Measurements from ENCODE around the gene ASCL2. TPM values are rescaled to one million over a fixed set of nuclear protein-coding genes. Genes with fewer than 3 reads are reported as not detected.

The ASCL2 gene
- total RNA-seq, 1 experiment from 2014 or later, result 32.5 TPM

DNA sequence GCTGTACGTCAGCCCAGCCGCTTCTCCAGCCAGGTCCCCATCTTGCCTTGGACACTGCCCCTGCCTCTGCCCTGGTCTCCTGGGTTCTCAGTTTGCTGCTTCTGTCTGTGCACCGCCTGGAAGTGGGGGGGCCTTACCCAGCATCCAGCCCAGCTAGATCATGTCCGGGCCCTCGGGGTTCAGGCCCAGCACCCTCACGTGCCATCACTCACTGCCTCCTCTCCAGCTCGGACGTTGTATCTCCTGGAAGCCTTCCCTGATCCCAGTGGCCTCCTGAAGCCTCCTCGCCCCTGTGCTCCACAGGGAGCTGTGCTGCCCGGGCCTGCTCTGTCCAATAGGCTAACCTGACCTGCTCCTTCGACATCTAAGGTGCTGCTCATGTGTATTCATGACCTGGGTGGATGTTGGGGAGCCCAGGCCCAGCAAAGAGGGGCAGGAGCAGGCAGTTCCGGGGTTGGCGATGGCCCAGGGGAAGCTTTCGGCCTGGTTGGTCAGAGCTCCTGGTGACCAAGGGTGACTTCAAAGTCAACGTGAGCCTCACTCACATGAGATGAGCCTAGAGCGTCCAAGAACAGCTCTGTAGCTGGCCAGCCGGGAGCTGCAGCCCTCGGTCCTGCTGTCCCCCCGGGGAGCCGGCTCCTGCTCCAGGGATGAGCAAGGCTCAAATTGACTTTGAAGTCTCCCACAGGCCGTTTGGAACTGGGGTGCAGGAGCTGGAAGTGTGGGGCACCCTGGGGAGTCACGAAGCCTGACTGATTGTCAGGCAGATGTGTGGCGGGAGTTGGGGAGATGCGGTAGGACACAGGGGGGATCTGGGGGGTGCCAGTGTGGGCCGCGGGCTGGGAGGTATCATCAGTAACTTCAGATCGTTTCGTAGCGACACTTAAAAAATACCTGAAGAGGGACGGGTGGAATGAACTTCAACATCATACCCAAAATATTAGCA is 5.2 kb upstream of the ASCL2 start:
- H3K4me1 Mint-ChIP-seq (ENCODE audit: low read depth, unreplicated experiment), result no peaks in the 10 kb centered on the region
- no TSS peak for BruUV-seq (replicated peaks)
- no peak overlapping the region for H3K4me3 Mint-ChIP-seq (ENCODE audit: unreplicated experiment)
- H3K36me3 ChIP-seq (ENCODE audit: control insufficient read depth, insufficient read depth, low read length), result no peaks in the 10 kb centered on the region
- CTCF ChIA-PET, result interaction anchor here (0.7 kb wide), 1 partner anchor 30 kb away, joined by 3 read pairs; no protein-coding TSS in a partner anchor
- H3K36me3 Mint-ChIP-seq (ENCODE audit: insufficient read depth, unreplicated experiment), result no peaks in the 10 kb centered on the region
- no peak for DNase-seq
- TF ChIP-seq, protein P1, sequence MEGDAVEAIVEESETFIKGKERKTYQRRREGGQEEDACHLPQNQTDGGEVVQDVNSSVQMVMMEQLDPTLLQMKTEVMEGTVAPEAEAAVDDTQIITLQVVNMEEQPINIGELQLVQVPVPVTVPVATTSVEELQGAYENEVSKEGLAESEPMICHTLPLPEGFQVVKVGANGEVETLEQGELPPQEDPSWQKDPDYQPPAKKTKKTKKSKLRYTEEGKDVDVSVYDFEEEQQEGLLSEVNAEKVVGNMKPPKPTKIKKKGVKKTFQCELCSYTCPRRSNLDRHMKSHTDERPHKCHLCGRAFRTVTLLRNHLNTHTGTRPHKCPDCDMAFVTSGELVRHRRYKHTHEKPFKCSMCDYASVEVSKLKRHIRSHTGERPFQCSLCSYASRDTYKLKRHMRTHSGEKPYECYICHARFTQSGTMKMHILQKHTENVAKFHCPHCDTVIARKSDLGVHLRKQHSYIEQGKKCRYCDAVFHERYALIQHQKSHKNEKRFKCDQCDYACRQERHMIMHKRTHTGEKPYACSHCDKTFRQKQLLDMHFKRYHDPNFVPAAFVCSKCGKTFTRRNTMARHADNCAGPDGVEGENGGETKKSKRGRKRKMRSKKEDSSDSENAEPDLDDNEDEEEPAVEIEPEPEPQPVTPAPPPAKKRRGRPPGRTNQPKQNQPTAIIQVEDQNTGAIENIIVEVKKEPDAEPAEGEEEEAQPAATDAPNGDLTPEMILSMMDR (IDR thresholded peaks at IDR 0.05; ENCODE audit: insufficient read depth in 1 of 2, low read depth in 1 of 2, low read length in 1 of 2, severe bottlenecking in 1 of 2, unreplicated experiment in 1 of 2), result no peak
- H3K27me3 Mint-ChIP-seq (ENCODE audit: insufficient read depth, unreplicated experiment), result peaks cover 3% of the 10 kb centered on the region
- intact Hi-C loops (cut with micrococcal nuclease; ENCODE audit: unreplicated experiment), result no loop called here
- no peak overlapping the region for H3K27ac Mint-ChIP-seq (ENCODE audit: unreplicated experiment)
- POLR2A ChIA-PET, result no interaction called here
- no peak overlapping the region for H3K4me3 ChIP-seq (ENCODE audit: low read depth, low read length)
- H3K9me3 Mint-ChIP-seq (ENCODE audit: unreplicated experiment), result peaks cover 10% of the 10 kb centered on the region
- H3K4me1 ChIP-seq, result peaks cover 15% of the 10 kb centered on the region
- H3K9me3 ChIP-seq, result no peaks in the 10 kb centered on the region
- H3K27me3 ChIP-seq (replicated peaks; ENCODE audit: control insufficient read depth, insufficient read depth, low read length), result no peaks in the 10 kb centered on the region

DNA sequence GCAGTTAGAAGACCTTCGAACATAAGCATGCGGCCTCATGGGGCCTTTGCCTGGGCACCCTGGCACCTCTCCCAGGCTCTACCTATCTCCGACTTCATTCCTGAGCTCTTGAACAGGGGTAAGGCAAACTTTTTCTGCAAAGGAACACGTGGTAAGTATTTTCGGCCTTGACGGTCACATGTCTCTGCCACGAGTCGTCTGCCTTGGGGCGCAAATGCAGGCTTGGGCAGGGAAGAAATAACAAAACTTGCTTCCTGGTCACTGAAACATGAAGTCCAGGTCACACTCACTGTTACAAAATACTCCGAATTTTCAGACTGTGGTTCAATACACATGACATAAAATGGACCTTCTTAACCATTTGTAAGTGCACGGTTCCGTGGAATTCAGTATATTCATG is 3.4 kb upstream of the ASCL2 start:
- ChIA-PET POLR2A (no interaction called here), CTCF (no interaction called here)
- peaks cover 9% of the 10 kb centered on the region for H3K36me3 Mint-ChIP-seq (ENCODE audit: insufficient read depth, unreplicated experiment)
- no peak for DNase-seq
- Histone ChIP-seq H3K4me1 (peaks cover 16% of the 10 kb centered on the region), H3K9me3 (no peaks in the 10 kb centered on the region), H3K36me3 (ENCODE audit: control insufficient read depth, insufficient read depth, low read length) (no peaks in the 10 kb centered on the region), H3K4me3 (ENCODE audit: low read depth, low read length) (no peak overlapping the region), H3K27me3 (replicated peaks; ENCODE audit: control insufficient read depth, insufficient read depth, low read length) (no peaks in the 10 kb centered on the region)
- H3K27ac Mint-ChIP-seq (ENCODE audit: unreplicated experiment), result no peak overlapping the region
- intact Hi-C loops (cut with micrococcal nuclease; ENCODE audit: unreplicated experiment), result no loop called here
- no TSS peak for BruUV-seq (replicated peaks)
- H3K4me1 Mint-ChIP-seq (ENCODE audit: low read depth, unreplicated experiment), result no peaks in the 10 kb centered on the region
- no peaks in the 10 kb centered on the region for H3K9me3 Mint-ChIP-seq (ENCODE audit: unreplicated experiment)
- TF ChIP-seq, protein P1 (IDR thresholded peaks at IDR 0.05; ENCODE audit: insufficient read depth in 1 of 2, low read depth in 1 of 2, low read length in 1 of 2, severe bottlenecking in 1 of 2, unreplicated experiment in 1 of 2), result no peak
- no peak overlapping the region for H3K4me3 Mint-ChIP-seq (ENCODE audit: unreplicated experiment)
- H3K27me3 Mint-ChIP-seq (ENCODE audit: insufficient read depth, unreplicated experiment), result no peaks in the 10 kb centered on the region

DNA sequence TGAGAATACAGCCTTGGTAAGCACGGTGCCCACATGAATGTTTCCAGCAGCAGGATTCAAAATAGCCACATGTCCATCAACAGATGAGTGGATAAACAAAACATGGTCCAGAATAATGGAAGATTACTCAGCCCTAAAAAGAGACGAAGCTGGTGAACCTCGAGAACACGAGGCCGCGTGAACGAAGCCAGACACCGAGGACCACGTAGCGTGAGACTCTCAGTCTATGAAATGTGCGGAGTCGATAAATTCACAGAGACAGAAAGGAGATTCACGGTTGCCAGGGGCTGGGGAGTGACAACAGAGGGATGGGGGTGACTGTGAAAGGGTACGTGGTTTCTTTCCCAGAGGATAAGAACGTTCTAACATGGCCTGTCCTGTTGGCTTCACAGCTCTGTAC is 2.9 kb upstream of the ASCL2 start:
- BruUV-seq (replicated peaks), result no TSS peak
- intact Hi-C loops (cut with micrococcal nuclease; ENCODE audit: unreplicated experiment), result no loop called here
- peaks cover 19% of the 10 kb centered on the region for H3K4me1 ChIP-seq
- H3K27me3 Mint-ChIP-seq (ENCODE audit: insufficient read depth, unreplicated experiment), result no peaks in the 10 kb centered on the region
- no peak overlapping the region for H3K27ac Mint-ChIP-seq (ENCODE audit: unreplicated experiment)
- no peaks in the 10 kb centered on the region for H3K9me3 ChIP-seq
- peaks cover 2% of the 10 kb centered on the region; the same call in 1 of the 2 replicates for H3K36me3 ChIP-seq (ENCODE audit: control insufficient read depth, insufficient read depth, low read length)
- H3K4me3 Mint-ChIP-seq (ENCODE audit: unreplicated experiment), result no peak overlapping the region
- POLR2A ChIA-PET, result no interaction called here
- no peaks in the 10 kb centered on the region for H3K9me3 Mint-ChIP-seq (ENCODE audit: unreplicated experiment)
- no peaks in the 10 kb centered on the region for H3K27me3 ChIP-seq (replicated peaks; ENCODE audit: control insufficient read depth, insufficient read depth, low read length)
- H3K4me1 Mint-ChIP-seq (ENCODE audit: low read depth, unreplicated experiment), result peaks cover 4% of the 10 kb centered on the region
- CTCF ChIA-PET, result no interaction called here
- TF ChIP-seq, protein P1 (IDR thresholded peaks at IDR 0.05; ENCODE audit: insufficient read depth in 1 of 2, low read depth in 1 of 2, low read length in 1 of 2, severe bottlenecking in 1 of 2, unreplicated experiment in 1 of 2), result no peak
- no peak overlapping the region for H3K4me3 ChIP-seq (ENCODE audit: low read depth, low read length)
- peaks cover 14% of the 10 kb centered on the region for H3K36me3 Mint-ChIP-seq (ENCODE audit: insufficient read depth, unreplicated experiment)
- no peak for DNase-seq

Data from Caco-2 (cell line).